CD1c-positive myeloid dendritic cell (primary cell): ENCODE measurements around the gene OAF.

Experiments used
- DNase-seq: peaks from one replicate; pipeline ENCODE4 v3.0.0-alpha.2; 2016; ENCODE audit errors: extremely low spot score

OAF gene

GRCh38 chr11:120221115-120221752, 10.4 kb downstream of the OAF start:
- no peak for DNase-seq

DNA sequence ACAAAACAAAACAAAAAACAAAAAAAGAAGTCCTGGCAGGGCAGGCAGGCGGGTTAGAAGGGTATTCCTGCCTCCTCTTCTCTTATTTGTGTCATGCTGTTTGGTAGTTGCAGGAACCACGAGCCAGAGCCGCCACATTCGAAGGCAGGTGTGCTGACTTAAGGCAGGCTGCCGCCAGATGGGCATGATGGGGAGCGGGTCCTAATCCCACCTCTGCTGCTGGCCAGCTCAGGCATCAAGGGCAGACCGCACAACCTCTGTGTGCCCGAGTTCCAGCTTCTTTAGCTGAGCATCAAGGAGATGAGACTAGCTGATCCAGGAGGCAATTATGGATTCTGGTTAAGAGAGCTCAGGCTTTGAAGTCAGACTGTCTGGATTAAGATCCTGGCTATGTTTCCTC, 12.1 kb downstream of the OAF start:
- DNase-seq, result no peak

DNA sequence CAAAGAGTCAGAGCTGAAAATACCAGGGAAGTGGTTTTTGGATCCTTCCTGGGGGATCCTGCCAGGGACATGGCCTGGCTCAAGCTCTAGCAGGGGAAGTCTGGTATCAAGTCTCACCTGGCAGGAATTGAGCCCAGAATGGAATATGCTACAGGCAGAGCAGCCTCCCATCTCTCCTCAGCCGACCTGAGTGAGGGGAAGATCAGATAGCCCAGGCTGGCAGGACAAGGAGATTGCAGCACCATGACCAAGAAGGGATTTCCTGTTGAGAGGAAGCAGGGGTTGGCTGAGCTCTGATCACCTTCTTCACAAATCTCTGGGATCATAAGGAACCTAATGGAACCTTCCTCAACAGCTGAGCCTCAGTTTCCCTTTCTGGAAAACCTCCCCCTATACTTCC, 13.0 kb downstream of the OAF start:
- no peak for DNase-seq

- no peak for DNase-seq
Measured at GRCh38 chr11:120224361-120224760, 13.5 kb downstream of the OAF start.

DNA sequence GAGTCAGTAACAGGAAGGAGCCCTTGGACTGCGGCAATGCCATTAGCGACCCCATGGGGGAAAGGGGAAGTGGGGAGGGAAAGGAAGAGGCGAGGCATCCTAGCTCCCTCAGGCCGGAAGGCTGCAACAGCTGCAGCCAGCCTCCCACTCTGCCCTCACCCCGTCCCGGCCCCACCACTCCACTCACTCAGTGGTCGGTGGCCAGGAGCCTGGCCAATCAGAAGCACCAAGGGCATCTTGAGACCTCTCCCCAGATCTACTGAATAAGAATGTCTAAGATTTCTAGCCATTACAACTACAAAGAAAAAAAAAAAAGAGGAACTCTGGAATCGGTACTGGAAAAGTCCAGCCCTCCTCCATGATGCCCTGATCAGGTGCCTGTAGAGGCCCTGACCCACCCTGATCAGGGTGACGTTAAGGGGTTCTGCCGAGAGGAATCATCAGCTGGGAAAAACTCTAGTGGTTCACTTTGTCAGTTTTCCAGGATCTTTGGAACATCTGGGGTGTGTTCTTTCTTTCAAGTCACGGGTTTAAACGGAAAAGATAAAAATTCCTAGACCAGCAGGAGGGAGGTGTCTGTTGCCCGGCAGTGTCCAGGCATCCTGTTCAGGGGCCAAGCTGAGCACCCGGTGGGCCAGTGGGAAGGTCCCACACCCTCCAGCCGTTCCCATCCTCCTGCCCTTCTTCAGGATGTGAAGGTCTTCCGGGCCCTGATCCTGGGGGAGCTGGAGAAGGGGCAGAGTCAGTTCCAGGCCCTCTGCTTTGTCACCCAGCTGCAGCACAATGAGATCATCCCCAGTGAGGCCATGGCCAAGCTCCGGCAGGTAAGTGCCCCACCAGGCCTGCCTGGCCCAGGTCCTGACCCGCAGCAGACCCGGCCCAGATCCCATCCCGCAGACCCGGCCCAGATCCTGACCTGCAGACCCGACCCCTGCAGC, 14.4 kb downstream of the OAF start:
- DNase-seq, result peak; percentile 64

DNA sequence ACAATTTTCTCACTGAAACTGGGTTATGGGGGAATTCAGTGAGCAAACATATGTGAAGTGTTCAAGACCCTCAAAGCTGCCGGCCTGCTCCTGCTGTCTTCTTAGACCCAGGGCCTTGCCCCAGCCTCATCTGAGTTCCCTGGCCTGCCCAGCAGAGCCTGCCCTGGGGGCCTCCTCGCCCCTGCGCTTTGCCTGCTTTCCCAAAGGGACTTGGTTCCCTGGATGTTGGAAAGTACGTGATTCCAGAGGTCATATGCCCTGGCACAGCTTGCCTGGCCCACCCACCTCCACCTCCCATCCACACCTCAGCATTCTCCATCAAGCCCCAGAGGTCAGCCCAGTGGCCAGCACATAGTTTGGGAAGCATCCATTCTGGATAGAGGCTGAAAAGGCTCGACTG, 15.4 kb downstream of the OAF start:
- DNase-seq, result no peak

DNA sequence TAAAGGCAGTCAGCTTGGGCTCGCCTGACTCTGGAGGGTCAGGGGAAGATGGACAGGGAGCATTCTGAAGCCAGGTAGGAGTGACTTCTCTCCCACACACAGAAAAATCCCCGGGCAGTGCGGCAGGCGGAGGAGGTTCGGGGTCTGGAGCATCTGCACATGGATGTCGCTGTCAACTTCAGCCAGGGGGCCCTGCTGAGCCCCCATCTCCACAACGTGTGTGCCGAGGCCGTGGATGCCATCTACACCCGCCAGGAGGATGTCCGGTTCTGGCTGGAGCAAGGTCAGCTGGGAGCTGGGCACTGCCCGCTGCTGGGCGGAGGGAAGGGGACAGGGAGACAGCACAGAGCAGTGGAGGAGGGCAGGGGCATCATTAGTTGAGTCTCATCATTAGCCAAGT, 15.9 kb downstream of the OAF start:
- no peak for DNase-seq

- DNase-seq, result no peak
Measured at GRCh38 chr11:120227228-120227852, 16.5 kb downstream of the OAF start.

- DNase-seq, result no peak
Measured at GRCh38 chr11:120228794-120229384, 18.1 kb downstream of the OAF start.

DNA sequence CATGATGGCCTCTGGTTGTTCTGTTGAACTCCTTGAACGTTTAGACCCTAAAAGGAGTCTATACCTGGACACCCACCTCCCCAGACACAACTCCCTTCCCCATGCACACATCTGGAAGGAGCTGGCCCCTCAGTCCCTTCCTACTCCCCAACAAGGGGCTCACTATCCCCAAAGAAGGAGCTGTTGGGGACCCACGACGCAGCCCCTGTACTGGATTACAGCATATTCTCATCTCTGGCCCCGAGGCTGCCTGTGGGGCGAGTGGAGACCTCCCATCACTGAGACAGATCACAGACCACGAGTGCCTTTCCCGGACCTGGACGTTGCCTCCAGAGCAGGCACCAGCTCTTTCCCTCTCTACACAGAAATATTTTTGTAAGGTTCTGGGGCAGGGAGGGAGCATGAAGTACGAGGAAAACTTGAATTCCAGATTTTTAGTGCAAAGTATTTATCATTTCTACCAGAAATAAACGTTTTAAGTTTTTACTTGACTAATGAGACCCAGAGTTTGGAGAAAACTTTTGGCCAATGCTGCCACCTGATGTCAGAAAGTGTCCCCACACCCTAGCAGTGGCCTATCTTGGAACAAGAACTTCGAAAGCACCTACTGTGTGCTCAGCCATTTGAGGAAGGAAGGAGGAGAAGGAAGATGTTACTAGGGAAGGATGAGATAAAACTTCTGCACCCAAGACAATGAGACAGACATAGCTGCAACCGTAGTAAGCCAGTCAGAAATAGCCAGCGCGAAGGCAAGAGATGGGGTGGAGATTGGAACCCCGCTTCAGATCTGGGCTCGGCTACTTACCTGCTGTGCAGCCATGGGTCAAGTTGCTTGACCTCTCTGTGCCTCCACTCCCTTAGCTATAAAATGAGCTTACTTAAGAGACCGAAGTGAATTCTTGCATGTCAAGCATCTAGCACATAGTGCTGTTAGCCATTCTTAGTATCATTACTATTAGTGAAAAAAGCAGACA, 18.9 kb downstream of the OAF start:
- DNase-seq, result peak; percentile 65

DNA sequence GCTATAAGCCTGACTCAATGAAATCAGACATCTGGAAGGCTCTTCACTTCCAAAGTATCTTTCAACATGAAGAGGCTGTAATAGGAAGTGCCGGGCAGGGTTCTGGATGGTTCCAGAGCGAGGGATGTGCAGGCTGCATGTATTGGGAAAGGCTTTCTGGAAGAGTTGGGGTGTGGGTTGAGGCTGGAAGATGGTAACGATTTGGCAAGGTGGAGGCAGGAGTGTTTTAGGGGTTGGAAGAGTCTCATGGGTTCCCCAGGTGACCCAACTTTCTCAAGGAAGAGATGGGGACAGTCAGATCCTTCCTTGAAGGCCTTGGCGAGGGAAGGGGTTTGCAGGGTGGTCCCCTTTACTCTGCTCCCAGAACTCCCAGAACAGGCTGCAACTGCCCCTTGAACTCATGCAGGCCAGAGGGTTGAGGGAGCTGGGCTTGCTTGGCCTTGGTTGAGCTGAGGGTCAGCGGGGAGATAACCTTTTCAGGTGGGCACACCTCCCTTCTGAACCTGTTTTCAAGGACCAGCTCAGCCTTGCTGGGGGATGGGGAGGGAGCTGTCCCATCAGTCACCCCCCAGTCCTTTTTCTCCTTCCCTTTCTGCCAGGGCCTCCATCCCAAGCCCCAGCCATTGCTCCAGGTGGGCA, 19.7 kb downstream of the OAF start:
- DNase-seq, result no peak

DNA sequence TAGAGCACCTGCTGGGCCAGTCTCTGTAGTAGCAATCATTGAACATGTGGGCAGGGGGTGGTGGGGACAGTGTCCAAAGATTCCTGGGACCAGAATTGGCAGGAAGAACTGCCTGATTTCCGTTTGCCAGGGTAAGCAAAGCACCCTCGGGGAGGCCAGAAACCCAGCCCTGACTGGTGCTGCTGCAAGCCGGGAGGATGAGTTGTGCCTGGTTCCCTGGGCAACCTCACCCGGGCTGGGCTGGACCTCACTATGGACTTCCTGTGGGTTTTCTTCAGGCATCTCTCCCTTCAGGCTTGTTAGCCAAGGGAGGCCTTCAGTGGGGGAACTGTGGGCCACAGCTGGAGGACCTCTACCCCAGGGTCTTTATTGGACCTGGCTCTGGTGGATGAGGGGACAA, 21.1 kb downstream of the OAF start:
- no peak for DNase-seq

- no peak for DNase-seq
Measured at GRCh38 chr11:120233207-120233803, 22.5 kb downstream of the OAF start.

DNA sequence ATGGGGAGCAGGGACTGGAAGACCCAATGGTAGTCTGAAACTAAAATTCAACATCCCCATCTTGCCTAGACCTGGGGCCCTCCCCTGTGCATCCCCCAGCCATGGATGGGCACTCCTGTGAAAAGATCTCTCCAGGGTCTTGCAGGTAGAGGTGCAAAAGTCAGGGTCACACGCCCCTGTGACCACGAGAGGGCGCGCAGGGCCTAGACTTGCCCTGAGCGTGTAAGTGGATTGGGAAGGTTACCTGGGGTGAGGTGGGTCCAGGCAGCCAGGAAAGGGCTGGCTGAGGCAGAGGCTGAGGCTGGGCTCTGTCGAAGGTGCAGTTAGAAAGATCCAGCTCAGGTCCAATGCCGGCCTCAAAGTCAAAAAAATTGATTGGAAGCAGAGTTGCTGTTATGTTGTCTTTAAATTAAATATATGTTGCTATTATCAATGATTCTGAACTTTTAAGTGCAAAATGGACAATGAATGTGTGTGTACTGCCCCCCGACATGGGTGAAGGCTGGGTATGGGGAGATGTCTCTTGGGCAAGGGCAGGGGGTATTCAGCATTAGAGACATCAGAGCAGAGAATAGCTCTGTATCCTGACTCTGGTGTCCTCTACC, 24.3 kb downstream of the OAF start:
- DNase-seq, result peak; percentile 41

DNA sequence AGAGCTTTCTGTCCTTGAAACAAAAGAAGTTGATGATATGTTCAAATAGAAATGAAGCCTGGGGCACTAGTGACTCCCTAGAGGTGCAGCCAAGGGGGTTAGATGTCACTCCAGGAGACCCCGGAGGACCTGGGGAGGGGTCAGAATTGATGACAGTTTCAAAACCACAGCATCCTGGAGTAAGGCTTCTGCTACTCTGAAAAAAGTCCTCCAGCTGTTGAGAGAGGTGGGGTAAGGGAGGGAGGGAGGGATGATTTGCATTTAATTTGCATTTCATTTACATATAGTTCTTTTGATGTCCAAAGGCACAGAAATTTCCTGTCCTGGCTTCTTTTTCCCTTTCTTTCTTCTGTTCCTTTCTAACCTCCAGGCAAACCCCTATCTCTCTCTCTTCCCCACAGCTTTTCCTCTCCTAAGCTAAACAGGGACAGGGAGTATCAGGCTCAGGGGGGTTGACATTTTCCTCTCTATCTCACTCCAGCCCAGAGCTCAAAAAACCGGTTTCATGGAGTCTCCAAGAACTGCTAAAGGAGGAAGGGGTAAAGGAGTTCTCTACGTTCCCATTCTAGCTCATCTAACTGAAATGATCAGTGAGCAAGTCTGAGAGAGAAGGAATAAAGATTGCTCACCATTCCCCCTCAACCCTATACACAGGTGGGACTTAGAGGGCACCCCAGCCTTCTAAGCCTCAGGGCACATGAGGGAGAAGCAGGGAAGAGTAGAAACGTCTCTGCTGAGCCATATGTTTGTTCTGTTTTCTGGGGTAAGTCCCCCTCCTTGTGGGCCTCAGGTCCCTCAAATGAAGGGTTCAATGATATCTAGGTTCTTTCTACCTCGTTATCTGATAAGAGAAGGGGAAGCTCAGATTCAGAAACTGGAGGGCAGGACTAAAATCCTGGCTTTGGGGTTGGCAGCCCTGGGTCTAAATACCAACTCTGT, 25.6 kb downstream of the OAF start:
- no peak for DNase-seq

DNA sequence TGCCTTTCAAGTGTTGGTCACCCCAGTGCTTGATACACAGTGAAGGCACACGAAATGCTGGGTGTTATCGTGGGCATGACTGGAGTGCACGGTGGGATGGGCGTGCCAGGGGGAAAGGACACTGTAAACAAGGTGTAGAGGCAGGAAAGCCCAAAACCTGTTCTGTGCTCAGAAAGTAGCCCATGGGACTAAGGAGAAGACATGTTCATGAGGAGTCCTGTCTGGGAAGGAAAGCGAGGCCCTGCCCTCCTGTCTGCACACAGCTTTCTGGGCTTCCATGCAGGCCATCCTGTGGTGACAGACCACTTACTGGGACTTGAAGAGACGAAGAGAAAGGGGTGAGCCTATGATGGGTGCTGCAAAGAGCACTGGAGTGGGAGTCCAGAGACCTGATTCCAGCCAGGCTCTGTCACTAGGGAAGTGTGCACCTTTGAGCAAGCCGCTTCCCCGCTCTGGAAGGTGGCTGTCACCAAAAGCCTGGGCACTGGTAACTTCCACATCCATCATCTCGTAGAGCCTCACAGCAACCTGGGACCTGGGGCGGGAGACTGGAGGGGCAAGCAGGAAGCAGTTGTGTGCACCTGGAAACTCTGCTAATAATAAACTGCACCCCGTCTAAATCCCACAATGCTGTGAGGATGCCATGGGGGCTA, 28.3 kb downstream of the OAF start:
- no peak for DNase-seq

GRCh38 chr11:120239713-120240640, 29.1 kb downstream of the OAF start, which contains the start of gene POU2F3:
POU2F3 (plus strand) TSS chr11:120240140; CDS start chr11:120240344, 204 bp downstream.
- no peak for DNase-seq
